Fibroblast of lung (primary cell): ENCODE data around the gene CFAP65. TPM values are rescaled to one million over a fixed set of nuclear protein-coding genes. Genes with fewer than 3 reads are reported as not detected.

Experiments
- DNase-seq, 2 donors: peaks; one replicate each; pipeline versions ENCODE4 v3.0.0 to v3.0.0-alpha.2; 2010; ENCODE audit warnings: low read depth in 2 of 2
- H2AFZ ChIP-seq: 2 replicates; pipeline ENCODE4 v1.5.1; 2012; ENCODE audit warnings: low read length, control low read depth, inconsistent platforms
- H3K27ac ChIP-seq: 2 replicates; pipeline ENCODE4 v1.5.1; 2011; ENCODE audit warnings: low read length, control low read depth; ENCODE audit not compliant: insufficient read depth
- H3K27me3 ChIP-seq: 2 replicates; pipeline ENCODE4 v1.5.1; 2011; ENCODE audit warnings: mild to moderate bottlenecking, low read length; ENCODE audit not compliant: control insufficient read depth, insufficient read depth
- H3K36me3 ChIP-seq: 2 replicates; pipeline ENCODE4 v1.5.1; 2011; ENCODE audit warnings: low read length; ENCODE audit not compliant: control insufficient read depth, insufficient read depth
- H3K4me1 ChIP-seq: 2 replicates; pipeline ENCODE4 v1.5.1; 2011; ENCODE audit warnings: low read length; ENCODE audit not compliant: control insufficient read depth, insufficient read depth; ENCODE audit errors: extremely low read depth
- H3K4me2 ChIP-seq: 2 replicates; pipeline ENCODE4 v1.5.1; 2011; ENCODE audit warnings: low read length, control low read depth; ENCODE audit not compliant: insufficient read depth; ENCODE audit errors: extremely low read depth
- H3K4me3 ChIP-seq, 4 experiments: fragments of 200-600 bp in 1 of 4; sonication (generic) in 1 of 4; replicated peaks in 1 of 4; 2 replicates each; pipeline ENCODE4 v1.5.1; 2011 to 2016; ENCODE audit warnings: low read length in 4 of 4, low read depth in 3 of 4, mild to moderate bottlenecking in 3 of 4, control low read depth in 2 of 4, inconsistent platforms in 1 of 4, mixed read lengths in 1 of 4; ENCODE audit not compliant: insufficient read depth in 1 of 4; ENCODE audit errors: control extremely low read depth in 1 of 4
- H3K79me2 ChIP-seq: 2 replicates; pipeline ENCODE4 v1.5.1; 2012; ENCODE audit warnings: mild to moderate bottlenecking, low read length, inconsistent platforms; ENCODE audit not compliant: control insufficient read depth, insufficient read depth
- H3K9ac ChIP-seq: 2 replicates; pipeline ENCODE4 v1.5.1; 2011; ENCODE audit warnings: mild to moderate bottlenecking, low read length, control low read depth; ENCODE audit not compliant: insufficient read depth
- H3K9me3 ChIP-seq: 2 replicates; pipeline ENCODE4 v1.5.1; 2012; ENCODE audit warnings: low read depth, low read length; ENCODE audit not compliant: control insufficient read depth, insufficient read depth
- H4K20me1 ChIP-seq: 2 replicates; pipeline ENCODE4 v1.5.1; 2011; ENCODE audit warnings: low read length; ENCODE audit not compliant: control insufficient read depth, insufficient read depth; ENCODE audit errors: extremely low read depth
- EZH2 ChIP-seq: IDR thresholded peaks from 2 replicates; pipeline ENCODE4 v1.5.1; 2012; ENCODE audit warnings: low read length, control low read depth, mild to moderate bottlenecking; ENCODE audit errors: missing control alignments
- polyA plus RNA-seq, 2 donors: library from polyadenylated mRNA; depleted of rRNA in 1 of 2; stranded (reverse) in 1 of 2; unstranded in 1 of 2; fragments of >200 nt; gene quantifications; 2 replicates each; pipeline ENCODE4 v1.2.1, GENCODE V29; 2011 to 2012; ENCODE audit warnings: missing spikeins in 1 of 2
- total RNA-seq: library from RNA; depleted of rRNA; stranded (reverse); fragments of >200 nt; gene quantifications from 2 replicates; pipeline ENCODE4 v1.2.1, GENCODE V29; 2014
- TF ChIP-seq, protein P1 (sequence below), 2 donors: IDR thresholded peaks in 1 of 2; conservative IDR thresholded peaks in 1 of 2; 1 replicate in 1 of 2; 2 replicates in 1 of 2; pipeline ENCODE4 v1.5.1; 2011 to 2012; ENCODE audit warnings: low read length in 2 of 2, control low read depth in 1 of 2, inconsistent platforms in 1 of 2, low read depth in 1 of 2, mild to moderate bottlenecking in 1 of 2

Gene CFAP65
- total and polyA plus RNA-seq, 2 donors (not counting 1 experiment from before 2014, with no cell fraction given), result not detected

- Histone ChIP-seq H3K79me2 (no peaks in the 10 kb centered on the region), H3K9ac (no peak overlapping the region), H3K4me2 (no peak overlapping the region), H3K27ac (no peak overlapping the region), H2AFZ (no peak overlapping the region), H4K20me1 (no peaks in the 10 kb centered on the region), H3K4me1 (no peaks in the 10 kb centered on the region), H3K36me3 (no peaks in the 10 kb centered on the region), H3K27me3 (peaks cover 68% of the 10 kb centered on the region), H3K9me3 (no peaks in the 10 kb centered on the region), H3K4me3 (no peak overlapping the region)
- no peak for DNase-seq
- TF ChIP-seq, protein P1, sequence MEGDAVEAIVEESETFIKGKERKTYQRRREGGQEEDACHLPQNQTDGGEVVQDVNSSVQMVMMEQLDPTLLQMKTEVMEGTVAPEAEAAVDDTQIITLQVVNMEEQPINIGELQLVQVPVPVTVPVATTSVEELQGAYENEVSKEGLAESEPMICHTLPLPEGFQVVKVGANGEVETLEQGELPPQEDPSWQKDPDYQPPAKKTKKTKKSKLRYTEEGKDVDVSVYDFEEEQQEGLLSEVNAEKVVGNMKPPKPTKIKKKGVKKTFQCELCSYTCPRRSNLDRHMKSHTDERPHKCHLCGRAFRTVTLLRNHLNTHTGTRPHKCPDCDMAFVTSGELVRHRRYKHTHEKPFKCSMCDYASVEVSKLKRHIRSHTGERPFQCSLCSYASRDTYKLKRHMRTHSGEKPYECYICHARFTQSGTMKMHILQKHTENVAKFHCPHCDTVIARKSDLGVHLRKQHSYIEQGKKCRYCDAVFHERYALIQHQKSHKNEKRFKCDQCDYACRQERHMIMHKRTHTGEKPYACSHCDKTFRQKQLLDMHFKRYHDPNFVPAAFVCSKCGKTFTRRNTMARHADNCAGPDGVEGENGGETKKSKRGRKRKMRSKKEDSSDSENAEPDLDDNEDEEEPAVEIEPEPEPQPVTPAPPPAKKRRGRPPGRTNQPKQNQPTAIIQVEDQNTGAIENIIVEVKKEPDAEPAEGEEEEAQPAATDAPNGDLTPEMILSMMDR (conservative IDR thresholded peaks at IDR 0.05 in 1 of 2, IDR thresholded peaks at IDR 0.05 in 1 of 2; ENCODE audit: low read depth in 1 of 2, low read length in 2 of 2), result no peak
- TF ChIP-seq EZH2, result no peak
Measured at GRCh38 chr2:218995561-218995960, 45.8 kb downstream of the CFAP65 start.

GRCh38 chr2:218993345-218994315, 47.7 kb downstream of the CFAP65 start, which contains the start of gene CRYBA2:
TSS of gene CRYBA2 (minus strand) at chr2:218993422. CDS start at chr2:218993176, 246 bp downstream.
- H3K9me3 ChIP-seq, result no peaks in the 10 kb centered on the region
- TF ChIP-seq, protein P1 (conservative IDR thresholded peaks at IDR 0.05 in 1 of 2, IDR thresholded peaks at IDR 0.05 in 1 of 2; ENCODE audit: low read depth in 1 of 2, low read length in 2 of 2), result no peak
- TF ChIP-seq EZH2, result peak; percentile 92
- no peaks in the 10 kb centered on the region for H3K4me1 ChIP-seq
- H3K4me3 ChIP-seq, result peak within 1 kb of the TSS in 3 of 4 experiments; percentile 3 to 41 (median 19)
- no peak within 1 kb of the TSS for H2AFZ ChIP-seq
- peak in 1 of 2 donors; percentile 20 for DNase-seq
- H3K27me3 ChIP-seq, result peaks cover 67% of the 10 kb centered on the region
- peak within 1 kb of the TSS; percentile 64 for H3K4me2 ChIP-seq
- no peak within 1 kb of the TSS for H3K27ac ChIP-seq
- no peaks in the 10 kb centered on the region for H4K20me1 ChIP-seq
- no peaks in the 10 kb centered on the region for H3K36me3 ChIP-seq
- no peak within 1 kb of the TSS for H3K9ac ChIP-seq
- no peaks in the 10 kb centered on the region for H3K79me2 ChIP-seq

- no peak overlapping the region for H3K27ac ChIP-seq
- no peak overlapping the region for H2AFZ ChIP-seq
- TF ChIP-seq, protein P1 (conservative IDR thresholded peaks at IDR 0.05 in 1 of 2, IDR thresholded peaks at IDR 0.05 in 1 of 2; ENCODE audit: low read depth in 1 of 2, low read length in 2 of 2), result no peak
- peak; percentile 83 for TF ChIP-seq EZH2
- DNase-seq, result no peak
- H3K79me2 ChIP-seq, result no peaks in the 10 kb centered on the region
- no peaks in the 10 kb centered on the region for H3K9me3 ChIP-seq
- no peaks in the 10 kb centered on the region for H3K36me3 ChIP-seq
- H3K27me3 ChIP-seq, result peaks cover 71% of the 10 kb centered on the region
- H3K4me3 ChIP-seq, result peak overlapping the region in 1 of 4 experiments; percentile 41
- H3K4me1 ChIP-seq, result no peaks in the 10 kb centered on the region
- H3K9ac ChIP-seq, result no peak overlapping the region
- H3K4me2 ChIP-seq, result no peak overlapping the region
- H4K20me1 ChIP-seq, result no peaks in the 10 kb centered on the region
Measured at GRCh38 chr2:218992703-218993344, 48.5 kb downstream of the CFAP65 start.
